GM23338 (cell line): Measurements from ENCODE around the gene MFSD6. TPM values are rescaled to one million over a fixed set of nuclear protein-coding genes. Genes with fewer than 3 reads are reported as not detected.

Source experiments
- ATAC-seq: fragments of 200-7000 bp; cut with Tn5 transposase; 3 replicates; pipeline ENCODE4 v1.9.1; 2020
- DNase-seq: peaks from one replicate; pipeline ENCODE4 v3.0.0-alpha.2; 2015; ENCODE audit warnings: low spot score
- H2AFZ ChIP-seq: fragments of 200-600 bp; sonication (generic); 2 replicates; pipeline ENCODE4 v1.8.0; 2016; ENCODE audit warnings: antibody characterized with exemption, mild to moderate bottlenecking, moderate library complexity
- H3F3A ChIP-seq: fragments of 200-600 bp; sonication (generic); replicated peaks from 2 replicates; pipeline ENCODE4 v1.8.0; 2017; ENCODE audit warnings: antibody characterized with exemption, mixed run types, low read depth
- H3K27ac ChIP-seq: fragments of 200-600 bp; sonication (generic); 2 replicates; pipeline ENCODE4 v1.6.1; 2016; ENCODE audit warnings: low read depth
- H3K27me3 ChIP-seq: fragments of 200-600 bp; sonication (generic); 2 replicates; pipeline ENCODE4 v1.8.0; 2016; ENCODE audit warnings: mild to moderate bottlenecking, mixed run types, moderate library complexity; ENCODE audit not compliant: insufficient read depth
- H3K36me3 ChIP-seq: fragments of 200-600 bp; sonication (generic); 2 replicates; pipeline ENCODE4 v1.8.0; 2016; ENCODE audit warnings: mild to moderate bottlenecking; ENCODE audit not compliant: insufficient read depth
- H3K4me1 ChIP-seq: fragments of 200-600 bp; sonication (generic); 2 replicates; pipeline ENCODE4 v1.8.0; 2016; ENCODE audit warnings: mild to moderate bottlenecking, moderate library complexity; ENCODE audit not compliant: insufficient read depth
- H3K4me2 ChIP-seq: fragments of 200-600 bp; sonication (generic); 2 replicates; pipeline ENCODE4 v1.7.1; 2017; ENCODE audit warnings: mixed run types
- H3K4me3 ChIP-seq: fragments of 200-600 bp; sonication (generic); 2 replicates; pipeline ENCODE4 v1.6.1; 2016; ENCODE audit warnings: mixed run types
- H3K79me2 ChIP-seq: fragments of 200-600 bp; sonication (generic); replicated peaks from 2 replicates; pipeline ENCODE4 v1.8.0; 2017; ENCODE audit warnings: mild to moderate bottlenecking; ENCODE audit not compliant: insufficient read depth
- H3K9me2 ChIP-seq: fragments of 200-600 bp; sonication (generic); 2 replicates; pipeline ENCODE4 v1.8.0; 2017; ENCODE audit not compliant: insufficient read depth
- H4K20me1 ChIP-seq: fragments of 200-600 bp; sonication (generic); replicated peaks from 2 replicates; pipeline ENCODE4 v1.8.0; 2017; ENCODE audit warnings: mild to moderate bottlenecking; ENCODE audit not compliant: insufficient read depth
- H3K27ac Mint-ChIP-seq: 2 replicates; pipeline ENCODE4 v1.8.0; 2020; ENCODE audit warnings: inconsistent platforms, mild to moderate bottlenecking, moderate library complexity, mixed read lengths
- H3K27me3 Mint-ChIP-seq: 3 replicates; pipeline ENCODE4 v1.8.0; 2022; ENCODE audit warnings: low read depth, mild to moderate bottlenecking, moderate library complexity, mixed read lengths, inconsistent platforms; ENCODE audit not compliant: insufficient read depth, poor library complexity
- H3K36me3 Mint-ChIP-seq: 3 replicates; pipeline ENCODE4 v1.8.0; 2021; ENCODE audit warnings: low read depth, mild to moderate bottlenecking, inconsistent platforms, moderate library complexity, mixed read lengths
- H3K4me1 Mint-ChIP-seq: 3 replicates; pipeline ENCODE4 v1.8.0; 2020; ENCODE audit warnings: mild to moderate bottlenecking, inconsistent platforms, mixed read lengths
- H3K4me3 Mint-ChIP-seq: 3 replicates; pipeline ENCODE4 v1.8.0; 2021; ENCODE audit warnings: moderate library complexity, mild to moderate bottlenecking, inconsistent platforms, mixed read lengths
- H3K9me3 Mint-ChIP-seq: 3 replicates; pipeline ENCODE4 v1.8.0; 2020; ENCODE audit warnings: moderate library complexity, mild to moderate bottlenecking, inconsistent platforms, mixed read lengths
- CREB1 ChIP-seq: fragments of 250-450 bp; sonication (Bioruptor Pico); IDR thresholded peaks from 2 replicates; pipeline ENCODE4 v1.5.0; 2020; ENCODE audit warnings: low read depth, mild to moderate bottlenecking, moderate library complexity
- CTCF ChIP-seq, 2 experiments: fragments of 200-600 bp in 1 of 2; sonication (generic) in 1 of 2; conservative IDR thresholded peaks; 2 replicates each; pipeline versions ENCODE4 v1.5.1 to v1.6.1; 2016 to 2017; ENCODE audit warnings: antibody characterized with exemption in 2 of 2, low read depth in 2 of 2, mild to moderate bottlenecking in 2 of 2, moderate library complexity in 1 of 2
- ETS1 ChIP-seq: IDR thresholded peaks from 2 replicates; pipeline ENCODE4 v1.6.1; 2016; ENCODE audit warnings: antibody characterized with exemption
- EZH2 ChIP-seq: fragments of 200-600 bp; sonication (generic); IDR thresholded peaks from one replicate; pipeline ENCODE4 v1.8.0; 2017; ENCODE audit warnings: antibody characterized with exemption, mild to moderate bottlenecking, low read depth; ENCODE audit not compliant: unreplicated experiment
- EZH2phosphoT487 ChIP-seq: fragments of 200-600 bp; sonication (generic); IDR thresholded peaks from one replicate; pipeline ENCODE4 v1.8.1; 2018; ENCODE audit warnings: antibody characterized with exemption; ENCODE audit not compliant: unreplicated experiment
- JUNB ChIP-seq: IDR thresholded peaks from one replicate; pipeline ENCODE4 v1.6.1; 2016; ENCODE audit warnings: antibody characterized with exemption; ENCODE audit not compliant: unreplicated experiment
- NANOG ChIP-seq: IDR thresholded peaks from 2 replicates; pipeline ENCODE4 v1.6.1; 2016; ENCODE audit warnings: antibody characterized with exemption, borderline replicate concordance
- POLR2AphosphoS5 ChIP-seq: IDR thresholded peaks from 2 replicates; pipeline ENCODE4 v1.6.1; 2016; ENCODE audit warnings: antibody characterized with exemption, low read depth
- REST ChIP-seq: IDR thresholded peaks from one replicate; pipeline ENCODE4 v1.6.1; 2018; ENCODE audit warnings: antibody characterized with exemption; ENCODE audit not compliant: unreplicated experiment
- STAT1 ChIP-seq: IDR thresholded peaks from one replicate; pipeline ENCODE4 v1.6.1; 2016; ENCODE audit warnings: antibody characterized with exemption; ENCODE audit not compliant: unreplicated experiment
- ZNF114 ChIP-seq: fragments of 250-450 bp; sonication (Bioruptor Pico); IDR thresholded peaks from 2 replicates; pipeline ENCODE4 v1.5.0; 2020; ENCODE audit warnings: mild to moderate bottlenecking, moderate library complexity
- ZNF331 ChIP-seq: fragments of 250-450 bp; sonication (Bioruptor Pico); IDR thresholded peaks from 2 replicates; pipeline ENCODE4 v1.5.0; 2020; ENCODE audit warnings: low read depth, mild to moderate bottlenecking, moderate library complexity
- ZNF462 ChIP-seq: fragments of 250-450 bp; sonication (Bioruptor Pico); IDR thresholded peaks from 2 replicates; pipeline ENCODE4 v1.5.0; 2020; ENCODE audit warnings: mild to moderate bottlenecking, moderate library complexity
- polyA plus RNA-seq: library from polyadenylated mRNA; unstranded; fragments of >200 nt; fragmentation: Nextera tagmentation; extraction: Ambion mirVana; gene quantifications from 2 replicates; pipeline ENCODE4 v1.2.1, GENCODE V29; 2016
- total RNA-seq: library from RNA; depleted of rRNA; stranded (reverse); fragments of >200 nt; shearing (Covaris generic); gene quantifications from 2 replicates; pipeline ENCODE4 v1.2.3, GENCODE V29; 2014

MFSD6 gene
- total and polyA plus RNA-seq, 2 experiments from 2014 or later = 2.3 to 9.6 TPM

GRCh38 chr2:190436557-190436956 lies 28.4 kb downstream of the MFSD6 start:
- H3K27ac ChIP-seq = no peak overlapping the region
- H3K4me3 ChIP-seq = no peak overlapping the region
- no peak overlapping the region for H3K27ac Mint-ChIP-seq
- H3K4me3 Mint-ChIP-seq = no peak overlapping the region
- H3F3A ChIP-seq = no peaks in the 10 kb centered on the region
- H4K20me1 ChIP-seq = no peaks in the 10 kb centered on the region
- no peaks in the 10 kb centered on the region for H3K27me3 Mint-ChIP-seq
- H3K36me3 Mint-ChIP-seq = peaks cover 5% of the 10 kb centered on the region
- no peaks in the 10 kb centered on the region for H3K36me3 ChIP-seq
- peaks cover 6% of the 10 kb centered on the region for H3K9me3 Mint-ChIP-seq
- H2AFZ ChIP-seq = no peak overlapping the region
- H3K4me1 Mint-ChIP-seq = peaks cover 2% of the 10 kb centered on the region
- peaks cover 5% of the 10 kb centered on the region; the same call in 1 of the 2 replicates for H3K9me2 ChIP-seq
- no peaks in the 10 kb centered on the region for H3K79me2 ChIP-seq
- no peaks in the 10 kb centered on the region for H3K4me1 ChIP-seq
- H3K4me2 ChIP-seq = no peak overlapping the region
- DNase-seq (no peak), ATAC-seq (no peak)
- TF ChIP-seq CREB1 (CRISPR knock-in tag) (no peak), ZNF462 (no peak), EZH2 (no peak), NANOG (no peak), REST (no peak), ZNF331 (CRISPR knock-in tag) (no peak), EZH2phosphoT487 (no peak), ZNF114 (CRISPR knock-in tag) (no peak), ETS1 (no peak), STAT1 (no peak), CTCF (conservative IDR thresholded peaks at IDR 0.05; ENCODE audit: low read depth in 2 of 2) (no peak; a peak in 1 of 4 replicates), POLR2AphosphoS5 (no peak), JUNB (no peak)
- no peaks in the 10 kb centered on the region for H3K27me3 ChIP-seq
